ENCODE measurements around the gene BORCS6. TPM values are rescaled to one million over a fixed set of nuclear protein-coding genes. Genes with fewer than 3 reads are reported as not detected.
A peak's percentile ranks its signal among the peaks of the same experiment; 100 is the strongest.

The BORCS6 gene
- total and polyA plus RNA-seq, 9 of the 15 experiments (the other 6 are each of a cell fraction or from before 2014, with no cell fraction given) = 0.01 to 7.4 (median 2.3) TPM

DNA sequence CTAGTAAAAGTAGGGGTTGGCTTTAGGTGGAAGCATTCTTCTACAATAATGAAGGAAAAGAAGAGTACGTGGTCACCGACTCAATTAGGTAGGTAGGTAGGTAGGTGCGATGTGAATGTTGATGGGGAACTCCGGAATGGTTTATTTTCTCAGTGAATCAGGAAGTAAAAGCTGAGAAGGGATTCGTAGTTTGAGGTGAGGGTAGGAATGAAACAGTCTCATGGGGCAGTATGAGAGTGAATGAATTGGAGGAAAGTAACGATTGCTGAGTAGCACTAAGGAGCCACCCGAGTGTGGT, 51.7 kb downstream of the BORCS6 start (continued):
- TF ChIP-seq ILF3 (IDR thresholded peaks at IDR 0.05; ENCODE audit: borderline replicate concordance) (no peak), FOXA3 (CRISPR knock-in tag; conservative IDR thresholded peaks at IDR 0.05 in 1 of 2, IDR thresholded peaks at IDR 0.05 in 1 of 2) (no peak), CCNT2 (IDR thresholded peaks at IDR 0.05; ENCODE audit: borderline replicate concordance, extremely low read depth, insufficient read length, low read depth, low read length) (no peak), GATA2 (CRISPR knock-in tag; IDR thresholded peaks at IDR 0.05) (no peak), HSF4 (CRISPR knock-in tag; IDR thresholded peaks at IDR 0.05; ENCODE audit: borderline replicate concordance) (no peak), CAMTA2 (CRISPR knock-in tag; conservative IDR thresholded peaks at IDR 0.05) (no peak), ZNF146 (CRISPR knock-in tag; IDR thresholded peaks at IDR 0.05; ENCODE audit: unreplicated experiment) (no peak), RBBP5 (IDR thresholded peaks at IDR 0.05; ENCODE audit: borderline replicate concordance, insufficient read depth, low read length, poor library complexity, severe bottlenecking) (no peak), ZNF785 (CRISPR knock-in tag; IDR thresholded peaks at IDR 0.05) (no peak), HNRNPH1 (optimal IDR thresholded peaks at IDR 0.05; ENCODE audit: low read depth, low read length) (no peak), SIX5 (IDR thresholded peaks at IDR 0.05; ENCODE audit: borderline replicate concordance in 1 of 2, insufficient read depth in 1 of 2, low read depth in 1 of 2, low read length in 2 of 2) (no peak), BDP1 (IDR thresholded peaks at IDR 0.05; ENCODE audit: insufficient read depth, insufficient read length) (no peak), ZNF197 (CRISPR knock-in tag; IDR thresholded peaks at IDR 0.05; ENCODE audit: low read depth) (no peak), TGIF2 (CRISPR knock-in tag; IDR thresholded peaks at IDR 0.05) (no peak), SMARCA5 (IDR thresholded peaks at IDR 0.05) (0 out of 2 replicates have a peak, but pooled peaks have one; percentile 35), ARNT (IDR thresholded peaks at IDR 0.05) (0 out of 4 replicates have a peak, but pooled peaks of 1 of the 2 experiments have one; percentile 13), ZNF444 (CRISPR knock-in tag; IDR thresholded peaks at IDR 0.05) (no peak), ZEB2 (IDR thresholded peaks at IDR 0.05) (0 out of 2 replicates have a peak, but pooled peaks have one; percentile 38), JUNB (CRISPR knock-in tag; conservative IDR thresholded peaks at IDR 0.05) (no peak)
- TF ChIP-seq, protein P1, sequence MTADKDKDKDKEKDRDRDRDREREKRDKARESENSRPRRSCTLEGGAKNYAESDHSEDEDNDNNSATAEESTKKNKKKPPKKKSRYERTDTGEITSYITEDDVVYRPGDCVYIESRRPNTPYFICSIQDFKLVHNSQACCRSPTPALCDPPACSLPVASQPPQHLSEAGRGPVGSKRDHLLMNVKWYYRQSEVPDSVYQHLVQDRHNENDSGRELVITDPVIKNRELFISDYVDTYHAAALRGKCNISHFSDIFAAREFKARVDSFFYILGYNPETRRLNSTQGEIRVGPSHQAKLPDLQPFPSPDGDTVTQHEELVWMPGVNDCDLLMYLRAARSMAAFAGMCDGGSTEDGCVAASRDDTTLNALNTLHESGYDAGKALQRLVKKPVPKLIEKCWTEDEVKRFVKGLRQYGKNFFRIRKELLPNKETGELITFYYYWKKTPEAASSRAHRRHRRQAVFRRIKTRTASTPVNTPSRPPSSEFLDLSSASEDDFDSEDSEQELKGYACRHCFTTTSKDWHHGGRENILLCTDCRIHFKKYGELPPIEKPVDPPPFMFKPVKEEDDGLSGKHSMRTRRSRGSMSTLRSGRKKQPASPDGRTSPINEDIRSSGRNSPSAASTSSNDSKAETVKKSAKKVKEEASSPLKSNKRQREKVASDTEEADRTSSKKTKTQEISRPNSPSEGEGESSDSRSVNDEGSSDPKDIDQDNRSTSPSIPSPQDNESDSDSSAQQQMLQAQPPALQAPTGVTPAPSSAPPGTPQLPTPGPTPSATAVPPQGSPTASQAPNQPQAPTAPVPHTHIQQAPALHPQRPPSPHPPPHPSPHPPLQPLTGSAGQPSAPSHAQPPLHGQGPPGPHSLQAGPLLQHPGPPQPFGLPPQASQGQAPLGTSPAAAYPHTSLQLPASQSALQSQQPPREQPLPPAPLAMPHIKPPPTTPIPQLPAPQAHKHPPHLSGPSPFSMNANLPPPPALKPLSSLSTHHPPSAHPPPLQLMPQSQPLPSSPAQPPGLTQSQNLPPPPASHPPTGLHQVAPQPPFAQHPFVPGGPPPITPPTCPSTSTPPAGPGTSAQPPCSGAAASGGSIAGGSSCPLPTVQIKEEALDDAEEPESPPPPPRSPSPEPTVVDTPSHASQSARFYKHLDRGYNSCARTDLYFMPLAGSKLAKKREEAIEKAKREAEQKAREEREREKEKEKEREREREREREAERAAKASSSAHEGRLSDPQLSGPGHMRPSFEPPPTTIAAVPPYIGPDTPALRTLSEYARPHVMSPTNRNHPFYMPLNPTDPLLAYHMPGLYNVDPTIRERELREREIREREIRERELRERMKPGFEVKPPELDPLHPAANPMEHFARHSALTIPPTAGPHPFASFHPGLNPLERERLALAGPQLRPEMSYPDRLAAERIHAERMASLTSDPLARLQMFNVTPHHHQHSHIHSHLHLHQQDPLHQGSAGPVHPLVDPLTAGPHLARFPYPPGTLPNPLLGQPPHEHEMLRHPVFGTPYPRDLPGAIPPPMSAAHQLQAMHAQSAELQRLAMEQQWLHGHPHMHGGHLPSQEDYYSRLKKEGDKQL (CRISPR knock-in tag; IDR thresholded peaks at IDR 0.05; ENCODE audit: borderline replicate concordance) = no peak
- TF ChIP-seq, protein P2, sequence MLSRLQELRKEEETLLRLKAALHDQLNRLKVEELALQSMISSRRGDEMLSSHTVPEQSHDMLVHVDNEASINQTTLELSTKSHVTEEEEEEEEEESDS (CRISPR knock-in tag; IDR thresholded peaks at IDR 0.05) = no peak
- TF ChIP-seq, protein P3, sequence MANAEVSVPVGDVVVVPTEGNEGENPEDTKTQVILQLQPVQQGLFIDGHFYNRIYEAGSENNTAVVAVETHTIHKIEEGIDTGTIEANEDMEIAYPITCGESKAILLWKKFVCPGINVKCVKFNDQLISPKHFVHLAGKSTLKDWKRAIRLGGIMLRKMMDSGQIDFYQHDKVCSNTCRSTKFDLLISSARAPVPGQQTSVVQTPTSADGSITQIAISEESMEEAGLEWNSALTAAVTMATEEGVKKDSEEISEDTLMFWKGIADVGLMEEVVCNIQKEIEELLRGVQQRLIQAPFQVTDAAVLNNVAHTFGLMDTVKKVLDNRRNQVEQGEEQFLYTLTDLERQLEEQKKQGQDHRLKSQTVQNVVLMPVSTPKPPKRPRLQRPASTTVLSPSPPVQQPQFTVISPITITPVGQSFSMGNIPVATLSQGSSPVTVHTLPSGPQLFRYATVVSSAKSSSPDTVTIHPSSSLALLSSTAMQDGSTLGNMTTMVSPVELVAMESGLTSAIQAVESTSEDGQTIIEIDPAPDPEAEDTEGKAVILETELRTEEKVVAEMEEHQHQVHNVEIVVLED (CRISPR knock-in tag; IDR thresholded peaks at IDR 0.05) = no peak
